Left renal pelvis (tissue), 4 donors: Measurements from ENCODE around the gene PXK. TPM values are rescaled to one million over a fixed set of nuclear protein-coding genes. Genes with fewer than 3 reads are reported as not detected.

Experiments
- DNase-seq, 4 donors: peaks; one replicate each; pipeline ENCODE4 v3.0.0-alpha.2; 2013; ENCODE audit warnings: low read depth in 4 of 4, low spot score in 3 of 4
- polyA plus RNA-seq, 4 donors: library from polyadenylated mRNA; unstranded; fragments of 120-200 nt; gene quantifications; one replicate each; pipeline ENCODE4 v1.2.1, GENCODE V29; 2013; ENCODE audit not compliant: insufficient read length in 4 of 4

Gene PXK
- polyA plus RNA-seq, 4 donors, result 23.2 to 30.6 (median 28.0) TPM

DNA sequence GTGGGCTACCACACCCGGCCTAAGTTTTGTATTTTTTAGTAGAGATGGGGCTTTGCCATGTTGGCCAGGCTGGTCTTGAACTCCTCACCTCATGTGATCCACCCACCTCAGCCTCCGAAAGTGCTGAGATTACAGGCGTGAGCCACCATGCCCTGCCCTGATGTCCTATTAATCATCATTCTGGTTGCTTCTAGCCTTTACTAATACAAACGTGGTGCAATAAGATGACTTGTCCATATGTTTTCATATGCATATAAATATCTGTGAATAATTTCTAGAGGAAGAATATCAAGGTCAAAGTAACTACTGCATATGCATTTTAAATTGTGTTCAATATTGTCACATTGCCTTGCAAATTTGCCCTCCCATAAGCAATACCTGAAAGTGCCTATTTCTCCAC lies 126.5 kb downstream of the PXK start:
- no peak for DNase-seq

DNA sequence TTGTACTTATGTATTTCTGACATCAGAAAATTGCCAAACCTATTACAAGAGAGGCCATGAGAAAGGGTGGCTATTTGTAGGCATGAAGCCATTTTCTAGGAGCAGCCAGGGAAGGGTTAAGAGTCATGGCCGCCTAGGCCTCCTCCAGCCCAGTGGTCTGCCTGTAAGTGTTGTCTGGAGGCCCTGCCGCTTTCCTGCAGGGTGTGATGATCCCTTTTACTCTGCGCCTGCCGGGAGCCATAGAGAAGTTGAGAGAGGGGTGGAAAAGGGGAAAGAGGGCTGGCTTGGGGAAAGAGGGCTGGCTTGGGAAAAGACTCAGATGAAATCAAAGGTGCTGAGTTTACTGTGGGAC lies 130.1 kb downstream of the PXK start:
- DNase-seq, result no peak

DNA sequence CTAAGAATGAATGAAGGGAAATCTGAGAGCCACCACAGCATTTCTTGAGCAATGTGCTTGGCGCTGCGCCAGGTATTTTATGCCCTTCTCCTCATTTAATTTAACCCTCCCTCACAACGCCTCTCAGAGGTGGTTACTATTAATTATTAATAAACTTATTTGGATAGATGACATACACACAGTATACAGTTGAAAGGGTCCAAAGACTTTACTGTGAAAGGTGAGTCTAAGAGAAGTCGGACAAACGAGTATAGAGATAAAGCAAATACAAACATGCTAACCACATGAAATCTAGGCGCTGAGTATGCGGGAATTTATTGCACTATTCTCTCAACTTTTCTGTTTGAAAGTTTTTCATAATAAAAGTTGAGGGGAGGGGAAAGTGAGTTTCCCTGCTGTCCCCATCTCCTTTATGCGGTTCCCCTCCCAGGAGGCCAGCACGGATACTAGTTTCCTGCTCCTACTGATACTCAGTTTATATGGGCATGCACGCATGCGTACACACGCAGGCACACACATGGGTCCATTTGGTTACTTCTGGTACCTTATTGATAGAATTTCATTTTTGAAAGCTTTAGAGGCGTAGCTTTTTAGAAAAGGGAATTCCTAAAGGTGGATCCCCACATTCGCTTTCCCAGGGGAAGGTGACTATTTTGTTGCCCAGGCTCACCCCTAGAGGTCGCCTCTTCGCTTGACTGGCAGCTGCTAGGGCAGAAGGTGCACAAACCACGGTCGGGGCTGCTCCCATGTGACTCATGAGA lies 130.7 kb downstream of the PXK start:
- DNase-seq, result peak in 3 of 4 donors; percentile 14 to 36 (median 21)

- DNase-seq, result no peak
Observed at GRCh38 chr3:58463942-58464271, 131.2 kb downstream of the PXK start.

GRCh38 chr3:58464866-58465265 lies 132.2 kb downstream of the PXK start:
- no peak for DNase-seq

DNA sequence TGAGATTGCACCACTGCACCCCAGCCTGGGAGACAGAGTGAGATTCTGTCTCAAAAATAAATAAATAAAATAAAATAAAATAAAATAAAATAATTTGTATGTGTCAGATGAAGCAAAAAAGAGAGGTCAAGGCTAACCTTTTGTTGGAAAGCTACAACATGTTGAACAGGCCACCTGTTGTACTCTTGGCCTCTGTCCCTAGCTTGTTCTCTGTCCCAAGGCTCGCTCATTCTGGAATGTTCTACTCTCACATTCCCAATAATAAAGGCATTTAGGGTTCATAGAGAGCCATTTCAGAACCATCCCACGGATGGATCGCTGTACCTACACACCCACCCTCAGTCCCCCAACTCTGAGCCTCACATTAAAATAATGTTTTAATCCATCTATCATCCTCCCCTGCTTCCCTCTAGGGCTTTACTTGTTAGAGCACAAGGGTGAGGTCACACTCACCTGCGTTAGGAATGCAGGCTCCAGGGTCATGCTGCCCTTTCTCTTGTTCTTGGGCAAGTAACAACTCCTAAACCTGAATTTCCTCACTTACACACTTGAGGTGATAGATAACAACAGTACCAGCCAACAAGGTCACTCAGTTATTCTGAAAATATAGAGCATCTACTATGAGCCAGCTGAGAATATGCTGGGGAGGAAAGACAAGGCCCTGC lies 134.3 kb downstream of the PXK start:
- no peak for DNase-seq

DNA sequence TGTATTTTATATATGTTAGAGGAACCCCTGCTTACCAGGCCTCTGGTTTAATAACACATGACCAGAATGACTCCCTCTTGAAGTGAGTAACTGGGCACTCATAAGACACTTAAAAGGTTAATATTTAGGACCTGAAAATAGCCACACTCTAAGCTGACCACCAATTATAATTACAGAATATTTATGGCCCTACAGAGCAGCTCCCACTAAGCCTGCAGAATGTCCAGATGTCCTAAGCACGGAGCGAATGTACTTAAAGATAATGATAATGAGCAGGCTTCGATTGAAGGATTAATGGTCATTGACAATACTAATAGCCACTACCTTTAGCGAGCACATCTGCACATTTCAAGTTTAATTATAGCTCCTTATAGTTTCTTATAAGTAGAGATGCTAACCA lies 136.4 kb downstream of the PXK start:
- no peak for DNase-seq

DNA sequence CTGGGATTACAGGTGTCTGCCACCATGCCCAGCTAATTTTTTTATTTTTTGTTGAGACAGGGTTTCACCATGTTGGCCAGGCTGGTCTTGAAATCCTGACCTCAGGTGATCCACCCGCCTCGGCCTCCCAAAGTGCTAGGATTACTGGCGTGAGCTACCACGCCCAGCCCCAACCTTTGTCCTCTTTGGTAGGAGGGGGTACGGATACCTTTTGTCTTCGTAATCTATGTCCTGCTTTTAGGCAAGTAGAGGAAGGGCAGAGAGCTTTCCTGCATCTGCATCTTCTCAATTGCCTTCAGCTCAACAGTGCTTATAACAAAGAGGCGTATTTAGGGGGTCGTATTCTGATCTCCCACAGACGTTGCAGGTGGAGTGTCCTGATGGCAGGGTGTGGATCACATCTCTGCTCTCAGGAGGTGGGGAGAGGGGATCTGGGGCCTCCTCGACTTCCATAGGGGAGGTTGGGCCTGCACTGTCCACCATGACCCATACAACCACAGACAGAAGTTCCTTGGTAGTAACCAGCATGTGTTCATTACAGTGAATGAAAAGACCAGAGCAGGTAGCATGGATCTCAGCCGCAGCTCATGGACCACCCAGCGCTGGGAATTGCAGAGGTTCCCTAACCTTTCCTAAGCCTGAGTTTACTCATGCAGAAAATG lies 137.8 kb downstream of the PXK start:
- peak in 1 of 4 donors; percentile 24 for DNase-seq

DNA sequence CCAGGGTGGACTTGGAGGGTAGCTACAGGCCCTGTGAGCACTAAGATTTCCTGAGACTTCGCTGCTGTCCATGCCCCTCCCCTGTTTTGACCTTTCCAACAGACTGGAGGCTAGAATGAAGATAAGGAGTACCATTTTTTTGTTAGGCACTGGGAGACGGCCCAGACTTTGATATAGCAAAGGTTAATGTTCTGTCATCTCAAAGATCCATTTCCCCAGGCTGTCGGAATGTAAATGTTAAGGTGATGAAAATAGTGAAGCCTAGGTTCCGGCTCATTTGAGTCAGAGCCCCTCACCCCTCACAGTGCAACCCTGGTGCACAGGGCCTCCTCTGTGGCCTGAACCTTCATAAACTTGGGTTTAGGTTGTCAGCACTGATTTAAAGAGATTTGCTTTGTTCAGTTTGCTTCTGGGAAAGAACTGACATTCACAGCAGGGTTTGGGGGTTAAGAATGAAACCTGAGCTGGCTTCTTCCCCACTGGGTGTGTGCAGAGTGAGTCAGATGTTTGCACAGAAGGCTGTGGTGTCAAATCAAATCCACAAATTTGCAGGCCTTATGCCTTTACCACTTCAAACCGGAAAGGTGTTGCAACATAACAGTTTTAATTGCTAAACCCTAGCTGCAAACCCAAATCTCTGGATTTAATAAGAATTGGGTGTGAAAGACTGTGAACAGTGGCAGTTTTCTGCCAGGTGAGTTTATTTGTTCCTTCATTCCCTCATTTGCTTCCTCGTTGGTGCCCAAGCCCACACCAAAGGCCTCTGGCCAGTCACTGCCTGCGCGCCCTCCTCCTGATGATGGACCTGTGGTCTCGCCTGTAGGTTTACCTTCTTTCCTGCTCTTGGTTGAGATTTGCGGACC lies 138.6 kb downstream of the PXK start:
- peak in 1 of 4 donors; percentile 45 for DNase-seq

GRCh38 chr3:58473275-58473674 lies 140.6 kb downstream of the PXK start:
- DNase-seq, result no peak

DNA sequence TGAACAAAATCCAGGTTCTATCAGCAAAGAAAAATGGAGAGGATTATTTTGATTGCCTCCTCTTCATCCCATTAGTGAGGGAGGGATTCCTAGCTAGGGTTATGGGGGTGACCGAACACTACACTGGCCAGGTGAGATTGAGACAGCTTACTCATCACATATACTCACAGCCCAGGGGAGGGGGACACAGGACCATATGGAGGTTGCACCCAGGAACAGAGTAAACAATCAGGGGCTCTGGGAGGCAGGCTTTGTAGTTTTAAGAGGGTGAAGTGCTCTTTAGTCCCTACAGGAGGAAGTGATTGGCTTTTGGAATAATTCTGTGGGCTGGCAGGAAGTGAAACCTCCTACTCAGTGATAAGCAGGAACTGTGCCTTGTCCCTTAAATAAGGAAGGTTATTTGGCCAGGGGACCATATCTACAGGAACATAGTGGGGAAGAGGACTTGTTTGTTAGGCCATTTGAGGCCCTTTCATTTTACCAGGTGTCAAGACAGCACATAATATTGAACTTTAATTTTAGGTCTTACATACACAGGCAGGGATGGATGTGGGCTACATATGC lies 141.7 kb downstream of the PXK start:
- no peak for DNase-seq

DNA sequence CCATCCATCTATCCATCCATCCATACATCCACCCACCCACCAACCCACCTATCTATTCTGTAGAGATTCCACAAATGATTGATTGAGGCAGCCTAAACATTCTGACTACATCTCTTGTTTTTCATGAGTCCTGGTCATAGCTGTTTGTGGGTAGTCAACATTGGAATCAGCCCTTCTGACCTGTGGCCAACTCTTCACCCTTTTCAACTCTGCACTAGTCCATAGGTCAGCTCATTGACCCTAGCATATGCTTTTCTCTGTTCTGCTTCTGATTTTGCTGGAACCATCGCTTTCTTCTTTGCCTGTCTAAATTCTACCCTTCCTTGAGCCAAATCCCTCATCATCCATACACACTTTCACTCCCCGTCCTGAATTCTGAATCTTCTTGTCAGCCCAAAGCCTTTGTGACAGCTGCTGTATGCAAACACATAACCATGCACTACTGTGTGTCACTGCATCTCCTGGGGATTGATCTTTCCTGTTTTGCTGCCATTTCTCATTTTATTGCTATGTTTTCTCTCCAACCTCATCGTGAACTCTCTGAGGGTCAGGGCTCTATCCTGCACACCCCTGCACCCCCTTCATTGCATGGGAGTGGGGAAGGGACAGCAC lies 142.4 kb downstream of the PXK start:
- no peak for DNase-seq

Other genes with a start within 250 kb of the PXK start
- 10 to 100 TPM in 1 of 4 donors, 1 to 10 TPM in 3; 2.5 to 17.2 (median 3.5) TPM for gene DNASE1L3, start 121.9 kb upstream of the PXK start, polyA plus RNA-seq
- gene ABHD6, start 95.1 kb upstream of the PXK start, polyA plus RNA-seq, result 10 to 100 TPM in 2 of 4 donors, 1 to 10 TPM in 2; 7.6 to 11.7 (median 9.6) TPM
- gene RPP14, start 26.6 kb upstream of the PXK start, polyA plus RNA-seq, result 10 to 100 TPM; 15.4 to 23.7 (median 21.2) TPM
- gene HTD2, start 26.4 kb upstream of the PXK start, polyA plus RNA-seq, result 10 to 100 TPM; 10.1 to 17.1 (median 12.3) TPM
- gene PDHB, start 100.9 kb downstream of the PXK start, polyA plus RNA-seq, result 100 to 1,000 TPM in 3 of 4 donors, 10 to 100 TPM in 1; 70.6 to 125 (median 108) TPM
- gene KCTD6, start 159.2 kb downstream of the PXK start, polyA plus RNA-seq, result 10 to 100 TPM; 24.0 to 35.1 (median 32.0) TPM
- 10 to 100 TPM; 19.0 to 40.0 (median 35.4) TPM for gene ACOX2, start 204.3 kb downstream of the PXK start, polyA plus RNA-seq
- gene FAM107A, start 244.5 kb downstream of the PXK start, polyA plus RNA-seq, result 1 to 10 TPM; 3.0 to 6.0 (median 4.3) TPM